H9 (cell line): Measurements from ENCODE around the gene KANK2. TPM values are rescaled to one million over a fixed set of nuclear protein-coding genes. Genes with fewer than 3 reads are reported as not detected.
A peak's percentile ranks its signal among the peaks of the same experiment; 100 is the strongest.

Experiments
- DNase-seq: peaks from one replicate; pipeline ENCODE4 v3.0.0-alpha.2; 2017
- H2AFZ ChIP-seq: one replicate; pipeline ENCODE4 v1.6.1; 2013; ENCODE audit warnings: mild to moderate bottlenecking, low read length, control low read depth, moderate library complexity
- H2AK5ac ChIP-seq: 2 replicates; pipeline ENCODE4 v1.6.1; 2013; ENCODE audit warnings: low read length, control low read depth, mixed read lengths; ENCODE audit not compliant: insufficient read length
- H2BK120ac ChIP-seq: one replicate; pipeline ENCODE4 v1.6.1; 2013; ENCODE audit warnings: low read depth, mild to moderate bottlenecking, low read length, control low read depth, inconsistent platforms; ENCODE audit not compliant: poor library complexity, severe bottlenecking
- H2BK12ac ChIP-seq: 2 replicates; pipeline ENCODE4 v1.6.1; 2013; ENCODE audit warnings: low read length, control low read depth, mixed read lengths, low read depth; ENCODE audit not compliant: insufficient read length
- H2BK15ac ChIP-seq: 2 replicates; pipeline ENCODE4 v1.6.1; 2013; ENCODE audit warnings: low read depth, low read length, control low read depth
- H2BK20ac ChIP-seq: one replicate; pipeline ENCODE4 v1.6.1; 2013; ENCODE audit warnings: low read depth, mild to moderate bottlenecking, low read length, control low read depth, inconsistent platforms; ENCODE audit not compliant: poor library complexity, severe bottlenecking
- H2BK5ac ChIP-seq: 2 replicates; pipeline ENCODE4 v1.6.1; 2013; ENCODE audit warnings: low read length, control low read depth, mixed read lengths; ENCODE audit not compliant: insufficient read length
- H3K14ac ChIP-seq: 2 replicates; pipeline ENCODE4 v1.6.1; 2013; ENCODE audit warnings: low read length, control low read depth; ENCODE audit not compliant: insufficient read depth
- H3K18ac ChIP-seq: 2 replicates; pipeline ENCODE4 v1.6.1; 2013; ENCODE audit warnings: low read depth, mild to moderate bottlenecking, mixed read lengths, low read length, control low read depth; ENCODE audit not compliant: insufficient read length
- H3K23ac ChIP-seq: 2 replicates; pipeline ENCODE4 v1.6.1; 2013; ENCODE audit warnings: low read length, control low read depth, mixed read lengths, low read depth; ENCODE audit not compliant: insufficient read length
- H3K23me2 ChIP-seq: 2 replicates; pipeline ENCODE4 v1.6.1; 2013; ENCODE audit warnings: low read depth, mild to moderate bottlenecking, mixed read lengths, low read length, control low read depth; ENCODE audit not compliant: insufficient read length, poor library complexity, severe bottlenecking
- H3K27ac ChIP-seq: 2 replicates; pipeline ENCODE4 v1.5.1; 2013; ENCODE audit warnings: low read length, control low read depth, mixed read lengths, low read depth; ENCODE audit not compliant: insufficient read length
- H3K27me3 ChIP-seq: 2 replicates; pipeline ENCODE4 v1.6.1; 2013; ENCODE audit warnings: low read length, control low read depth, inconsistent platforms; ENCODE audit not compliant: insufficient read depth
- H3K4ac ChIP-seq: 2 replicates; pipeline ENCODE4 v1.6.1; 2013; ENCODE audit warnings: low read depth, mild to moderate bottlenecking, control low read depth, inconsistent platforms, low read length, moderate library complexity
- H3K4me1 ChIP-seq: 2 replicates; pipeline ENCODE4 v1.6.1; 2013; ENCODE audit warnings: low read length, control low read depth, inconsistent platforms; ENCODE audit not compliant: insufficient read depth
- H3K4me2 ChIP-seq: 2 replicates; pipeline ENCODE4 v1.6.1; 2013; ENCODE audit warnings: low read length, control low read depth, mixed read lengths; ENCODE audit not compliant: insufficient read length, insufficient read depth
- H3K56ac ChIP-seq: 2 replicates; pipeline ENCODE4 v1.6.1; 2013; ENCODE audit warnings: low read depth, mild to moderate bottlenecking, mixed read lengths, low read length, control low read depth; ENCODE audit not compliant: insufficient read length
- H3K79me1 ChIP-seq: 2 replicates; pipeline ENCODE4 v1.6.1; 2013; ENCODE audit warnings: low read depth, mild to moderate bottlenecking, moderate library complexity, low read length, control low read depth, inconsistent platforms; ENCODE audit not compliant: insufficient read depth, poor library complexity, severe bottlenecking
- H3K79me2 ChIP-seq: 2 replicates; pipeline ENCODE4 v1.6.1; 2013; ENCODE audit warnings: low read length, control low read depth, inconsistent platforms; ENCODE audit not compliant: insufficient read depth
- H3K9ac ChIP-seq: 2 replicates; pipeline ENCODE4 v1.6.1; 2013; ENCODE audit warnings: low read length, control low read depth, mixed read lengths; ENCODE audit not compliant: insufficient read length; ENCODE audit errors: extremely low read depth
- H3K9me3 ChIP-seq: one replicate; pipeline ENCODE4 v1.6.1; 2013; ENCODE audit warnings: low read depth, low read length, inconsistent platforms; ENCODE audit not compliant: control insufficient read depth
- H3T11ph ChIP-seq: one replicate; pipeline ENCODE4 v1.6.1; 2013; ENCODE audit warnings: mild to moderate bottlenecking, low read length, control low read depth, inconsistent platforms
- H4K20me1 ChIP-seq: one replicate; pipeline ENCODE4 v1.6.1; 2013; ENCODE audit not compliant: control insufficient read depth, insufficient read length, insufficient read depth
- H4K5ac ChIP-seq: 2 replicates; pipeline ENCODE4 v1.6.1; 2013; ENCODE audit warnings: low read depth, mild to moderate bottlenecking, mixed read lengths, low read length, control low read depth; ENCODE audit not compliant: insufficient read length
- H4K8ac ChIP-seq: replicated peaks from 2 replicates; pipeline ENCODE4 v1.6.1; 2013; ENCODE audit warnings: low read length, control low read depth, mixed read lengths, low read depth; ENCODE audit not compliant: insufficient read length
- H4K91ac ChIP-seq: 2 replicates; pipeline ENCODE4 v1.6.1; 2013; ENCODE audit warnings: low read depth, mild to moderate bottlenecking, moderate library complexity, mixed read lengths, low read length, control low read depth; ENCODE audit not compliant: insufficient read length
- H3K27ac Mint-ChIP-seq, 3 experiments: 2 replicates in 2 of 3; 3 replicates in 1 of 3; pipeline ENCODE4 v1.8.0; 2020 to 2021; ENCODE audit warnings: mixed read lengths in 3 of 3, mild to moderate bottlenecking in 1 of 3, moderate library complexity in 1 of 3
- H3K27me3 Mint-ChIP-seq: 2 replicates; pipeline ENCODE4 v1.8.0; 2021; ENCODE audit warnings: low read depth, mild to moderate bottlenecking, moderate library complexity, mixed read lengths
- H3K36me3 Mint-ChIP-seq, 3 experiments: 2 replicates in 2 of 3; 3 replicates in 1 of 3; pipeline ENCODE4 v1.8.0; 2020 to 2021; ENCODE audit warnings: low read depth in 3 of 3, mixed read lengths in 3 of 3; ENCODE audit not compliant: insufficient read depth in 1 of 3
- H3K4me1 Mint-ChIP-seq, 2 experiments: 2 replicates each; pipeline ENCODE4 v1.8.0; 2020; ENCODE audit warnings: mixed read lengths in 2 of 2
- H3K4me3 Mint-ChIP-seq, 2 experiments: 2 replicates in 1 of 2; 3 replicates in 1 of 2; pipeline ENCODE4 v1.8.0; 2020 to 2021; ENCODE audit warnings: mild to moderate bottlenecking in 2 of 2, mixed read lengths in 2 of 2, moderate library complexity in 1 of 2
- H3K9me3 Mint-ChIP-seq, 2 experiments: 2 replicates in 1 of 2; 3 replicates in 1 of 2; pipeline ENCODE4 v1.8.0; 2020; ENCODE audit warnings: mild to moderate bottlenecking in 2 of 2, mixed read lengths in 2 of 2, moderate library complexity in 1 of 2
- WGBS: extraction: QIAGEN DNeasy Blood & Tissue Kit; methylation state at CpG from one replicate; pipeline ENCODE4 v1.1.7; 2013; ENCODE audit warnings: missing lambda C conversion rate, low lambda C conversion rate, mixed read lengths; ENCODE audit not compliant: insufficient read length; ENCODE audit errors: extremely low coverage; 5-methylcytosine and 5-hydroxymethylcytosine counted together
- total RNA-seq: library from RNA; stranded (reverse); gene quantifications from 2 replicates; pipeline ENCODE4 v1.2.1, GENCODE V29; 2021
- TF ChIP-seq, protein P1 (sequence below): fragments of 200-600 bp; sonication (generic); conservative IDR thresholded peaks from 3 replicates; pipeline ENCODE4 v1.8.0; 2021; ENCODE audit warnings: antibody characterized with exemption, mild to moderate bottlenecking

Gene KANK2
- total RNA-seq, 1 experiment from 2014 or later: 42.0 TPM

DNA sequence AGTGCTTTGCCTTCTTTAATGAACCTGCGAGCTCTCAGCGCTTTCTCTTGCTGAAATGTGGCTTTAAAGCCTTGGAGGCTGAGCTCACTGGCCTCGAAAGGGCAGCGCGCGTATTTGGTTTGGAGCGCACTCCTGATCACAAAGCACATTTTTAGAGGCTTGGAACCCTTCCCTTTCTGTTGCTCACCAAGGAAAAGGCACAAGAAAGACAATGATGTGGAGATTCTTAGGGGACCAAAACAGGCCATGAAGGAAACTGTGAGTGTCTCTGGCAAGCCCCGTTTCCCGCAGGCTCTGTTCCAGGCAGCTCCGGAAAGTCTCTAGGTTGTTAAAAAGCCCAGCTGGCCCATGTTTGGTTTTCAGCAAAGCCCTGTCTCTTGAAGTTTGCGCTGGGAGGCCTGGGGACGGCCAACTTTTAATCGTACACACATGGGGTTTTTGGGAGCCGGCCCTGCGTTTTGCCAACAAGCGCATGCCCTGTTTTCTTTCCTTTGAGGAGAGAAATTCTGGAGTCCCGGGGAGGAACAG, 32.4 kb downstream of the KANK2 start:
- peak overlapping the region in 1 of 3 experiments; percentile 47; a peak in 4 of 7 replicates for H3K27ac Mint-ChIP-seq
- Histone ChIP-seq H3K9ac (no peak overlapping the region), H3T11ph (no peak overlapping the region), H4K5ac (no peak overlapping the region), H4K8ac (no peak overlapping the region), H3K23me2 (no peaks in the 10 kb centered on the region), H2AK5ac (no peak overlapping the region), H3K56ac (no peak overlapping the region), H4K20me1 (no peaks in the 10 kb centered on the region), H3K79me1 (no peaks in the 10 kb centered on the region), H2BK20ac (no peak overlapping the region), H3K9me3 (no peaks in the 10 kb centered on the region), H2BK120ac (no peak overlapping the region), H4K91ac (no peak overlapping the region), H3K27me3 (no peaks in the 10 kb centered on the region), H3K14ac (no peak overlapping the region), H3K4me2 (no peak overlapping the region), H2BK5ac (no peak overlapping the region), H3K79me2 (no peaks in the 10 kb centered on the region), H3K18ac (no peak overlapping the region), H3K27ac (no peak overlapping the region), H2AFZ (no peak overlapping the region), H3K23ac (no peak overlapping the region), H2BK12ac (no peak overlapping the region), H2BK15ac (no peak overlapping the region), H3K4ac (no peak overlapping the region), H3K4me1 (no peaks in the 10 kb centered on the region)
- no peak for DNase-seq
- H3K4me1 Mint-ChIP-seq: no peaks in the 10 kb centered on the region
- H3K36me3 Mint-ChIP-seq: peaks cover 11 to 35% (median 30%) of the 10 kb centered on the region in 3 experiments
- no CpG with 5 or more reads among the region's 17 CpGs for WGBS
- no peaks in the 10 kb centered on the region for H3K9me3 Mint-ChIP-seq
- H3K4me3 Mint-ChIP-seq: no peak overlapping the region
- no peaks in the 10 kb centered on the region for H3K27me3 Mint-ChIP-seq
- TF ChIP-seq, protein P1, sequence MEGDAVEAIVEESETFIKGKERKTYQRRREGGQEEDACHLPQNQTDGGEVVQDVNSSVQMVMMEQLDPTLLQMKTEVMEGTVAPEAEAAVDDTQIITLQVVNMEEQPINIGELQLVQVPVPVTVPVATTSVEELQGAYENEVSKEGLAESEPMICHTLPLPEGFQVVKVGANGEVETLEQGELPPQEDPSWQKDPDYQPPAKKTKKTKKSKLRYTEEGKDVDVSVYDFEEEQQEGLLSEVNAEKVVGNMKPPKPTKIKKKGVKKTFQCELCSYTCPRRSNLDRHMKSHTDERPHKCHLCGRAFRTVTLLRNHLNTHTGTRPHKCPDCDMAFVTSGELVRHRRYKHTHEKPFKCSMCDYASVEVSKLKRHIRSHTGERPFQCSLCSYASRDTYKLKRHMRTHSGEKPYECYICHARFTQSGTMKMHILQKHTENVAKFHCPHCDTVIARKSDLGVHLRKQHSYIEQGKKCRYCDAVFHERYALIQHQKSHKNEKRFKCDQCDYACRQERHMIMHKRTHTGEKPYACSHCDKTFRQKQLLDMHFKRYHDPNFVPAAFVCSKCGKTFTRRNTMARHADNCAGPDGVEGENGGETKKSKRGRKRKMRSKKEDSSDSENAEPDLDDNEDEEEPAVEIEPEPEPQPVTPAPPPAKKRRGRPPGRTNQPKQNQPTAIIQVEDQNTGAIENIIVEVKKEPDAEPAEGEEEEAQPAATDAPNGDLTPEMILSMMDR: no peak
